ENCODE results near the gene MTCH1.
"Not testable (repeated sequence)": the region's sequence is repeated elsewhere in the genome, so short reads cannot be mapped to it uniquely, and the experiment has no call there.

Gene MTCH1

DNA sequence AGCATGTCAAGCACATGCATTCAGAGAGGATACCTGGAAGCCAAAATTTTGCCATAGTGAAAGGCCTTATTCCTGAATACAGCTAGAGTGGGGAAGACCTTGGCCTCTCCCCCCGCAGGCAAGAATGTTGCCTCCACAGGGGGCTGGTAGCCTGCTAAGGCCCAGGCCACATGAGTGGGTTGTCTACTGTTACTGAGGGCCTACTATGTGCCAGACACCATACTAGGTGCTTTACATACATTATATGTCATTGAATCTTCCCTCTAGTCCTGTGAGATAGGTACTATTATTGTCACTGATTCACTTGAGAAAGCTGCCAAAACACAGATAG, 32.1 kb downstream of the MTCH1 start:
- no peak for DNase-seq (ENCODE audit: low spot score)
- TF ChIP-seq, protein P1, sequence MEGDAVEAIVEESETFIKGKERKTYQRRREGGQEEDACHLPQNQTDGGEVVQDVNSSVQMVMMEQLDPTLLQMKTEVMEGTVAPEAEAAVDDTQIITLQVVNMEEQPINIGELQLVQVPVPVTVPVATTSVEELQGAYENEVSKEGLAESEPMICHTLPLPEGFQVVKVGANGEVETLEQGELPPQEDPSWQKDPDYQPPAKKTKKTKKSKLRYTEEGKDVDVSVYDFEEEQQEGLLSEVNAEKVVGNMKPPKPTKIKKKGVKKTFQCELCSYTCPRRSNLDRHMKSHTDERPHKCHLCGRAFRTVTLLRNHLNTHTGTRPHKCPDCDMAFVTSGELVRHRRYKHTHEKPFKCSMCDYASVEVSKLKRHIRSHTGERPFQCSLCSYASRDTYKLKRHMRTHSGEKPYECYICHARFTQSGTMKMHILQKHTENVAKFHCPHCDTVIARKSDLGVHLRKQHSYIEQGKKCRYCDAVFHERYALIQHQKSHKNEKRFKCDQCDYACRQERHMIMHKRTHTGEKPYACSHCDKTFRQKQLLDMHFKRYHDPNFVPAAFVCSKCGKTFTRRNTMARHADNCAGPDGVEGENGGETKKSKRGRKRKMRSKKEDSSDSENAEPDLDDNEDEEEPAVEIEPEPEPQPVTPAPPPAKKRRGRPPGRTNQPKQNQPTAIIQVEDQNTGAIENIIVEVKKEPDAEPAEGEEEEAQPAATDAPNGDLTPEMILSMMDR (IDR thresholded peaks at IDR 0.05; ENCODE audit: extremely low read depth, missing control alignments) = no peak

GRCh38 chr6:36949636-36950035, 36.4 kb downstream of the MTCH1 start:
- TF ChIP-seq, protein P1 (IDR thresholded peaks at IDR 0.05; ENCODE audit: extremely low read depth, missing control alignments) = no peak

GRCh38 chr6:36949076-36949475, 36.9 kb downstream of the MTCH1 start:
- not testable (repeated sequence) for DNase-seq (ENCODE audit: low spot score)

More at GRCh38 chr6:36949636-36950035, 36.4 kb downstream of the MTCH1 start:
- no peak for DNase-seq (ENCODE audit: low spot score)

- TF ChIP-seq, protein P1 (IDR thresholded peaks at IDR 0.05; ENCODE audit: extremely low read depth, missing control alignments) = no peak
- no peak for DNase-seq (ENCODE audit: low spot score)
Observed at GRCh38 chr6:36947570-36948351, 38.2 kb downstream of the MTCH1 start.

- no peak for DNase-seq (ENCODE audit: low spot score)
- TF ChIP-seq, protein P1 (IDR thresholded peaks at IDR 0.05; ENCODE audit: extremely low read depth, missing control alignments) = no peak
Observed at GRCh38 chr6:36946526-36946925, 39.5 kb downstream of the MTCH1 start.

- TF ChIP-seq, protein P1 (IDR thresholded peaks at IDR 0.05; ENCODE audit: extremely low read depth, missing control alignments) = no peak
- no peak for DNase-seq (ENCODE audit: low spot score)
Observed at GRCh38 chr6:36945301-36945700, 40.7 kb downstream of the MTCH1 start.

GRCh38 chr6:36944650-36945049, 41.3 kb downstream of the MTCH1 start:
- TF ChIP-seq, protein P1 (IDR thresholded peaks at IDR 0.05; ENCODE audit: extremely low read depth, missing control alignments) = no peak
- DNase-seq (ENCODE audit: low spot score) = no peak

GRCh38 chr6:36942329-36942728, 43.7 kb downstream of the MTCH1 start:
- not testable (repeated sequence) for DNase-seq (ENCODE audit: low spot score)

- not testable (repeated sequence) for DNase-seq (ENCODE audit: low spot score)
Observed at GRCh38 chr6:36941561-36941960, 44.4 kb downstream of the MTCH1 start.
